ENCODE measurements around the gene CST8.

GRCh38 chr20:23488470-23488869 lies 2.4 kb upstream of the CST8 start:
- no peak for TF ChIP-seq CTCF (optimal IDR thresholded peaks at IDR 0.05 in 1 of 3, IDR thresholded peaks at IDR 0.05 in 1 of 3, conservative IDR thresholded peaks at IDR 0.05 in 1 of 3; ENCODE audit: extremely low read depth in 1 of 3, insufficient read depth in 2 of 3, low read length in 3 of 3)
- no peak for TF ChIP-seq EZH2 (IDR thresholded peaks at IDR 0.05; ENCODE audit: low read length)

All from keratinocyte (primary cell).